ENCODE measurements around the gene IL6R.
"Not testable (repeated sequence)": the region's sequence is repeated elsewhere in the genome, so short reads cannot be mapped to it uniquely, and the experiment has no call there.

IL6R gene

GRCh38 chr1:154485106-154485505 lies 80.0 kb downstream of the IL6R start:
- DNase-seq, result no peak

GRCh38 chr1:154485910-154486496 lies 80.9 kb downstream of the IL6R start:
- DNase-seq, result no peak

- DNase-seq, result not testable (repeated sequence)
Measured at GRCh38 chr1:154486756-154487155, 81.6 kb downstream of the IL6R start.

DNA sequence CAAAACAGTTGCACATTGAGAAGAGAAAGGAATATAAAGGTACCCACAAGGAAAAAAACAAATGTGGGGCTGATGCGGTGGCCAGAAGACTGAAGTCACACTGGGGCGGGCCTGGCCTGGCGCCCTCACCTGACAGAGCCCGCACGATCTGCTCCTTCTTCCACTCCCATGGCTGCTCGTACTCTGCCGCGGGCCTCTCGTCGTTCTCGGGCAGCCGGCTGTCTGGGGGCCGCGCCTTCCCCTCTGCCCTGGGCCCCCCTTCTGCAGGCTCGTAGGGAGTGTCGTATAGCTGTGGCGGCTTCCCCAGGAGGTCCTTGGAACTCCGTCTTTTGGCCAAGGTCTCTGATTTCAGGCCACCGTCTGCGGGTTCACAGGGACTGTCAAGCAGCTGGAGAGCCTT lies 83.8 kb downstream of the IL6R start:
- DNase-seq, result no peak

DNA sequence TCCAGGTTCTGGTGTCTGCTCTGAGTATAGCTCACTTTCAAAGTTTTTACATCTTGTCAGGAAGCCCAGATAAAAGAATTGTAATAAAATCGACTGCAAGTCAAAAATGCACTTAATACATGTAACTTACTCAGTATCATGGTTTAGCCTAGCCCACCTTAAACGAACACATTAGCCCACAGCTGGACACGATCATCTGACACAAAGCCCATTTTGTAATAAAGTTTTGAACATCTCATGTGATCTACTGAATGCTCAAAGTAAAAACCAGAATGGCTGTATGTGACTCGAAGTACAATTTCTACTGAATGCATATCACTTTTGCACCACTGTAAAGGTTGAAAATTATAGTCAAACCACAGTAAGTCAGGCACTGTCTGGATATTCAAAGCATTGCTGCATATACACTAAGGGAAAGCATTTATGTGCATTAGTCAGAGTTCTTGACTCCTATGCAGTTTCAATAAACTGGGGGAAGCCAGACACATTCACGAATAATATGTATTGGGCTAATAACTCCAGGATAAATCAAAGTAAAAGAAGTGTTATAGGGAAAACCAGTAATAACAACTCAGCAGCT lies 84.6 kb downstream of the IL6R start:
- no peak for DNase-seq

GRCh38 chr1:154490317-154490716 lies 85.2 kb downstream of the IL6R start:
- no peak for DNase-seq

- DNase-seq, result no peak
Measured at GRCh38 chr1:154492115-154492514, 87.0 kb downstream of the IL6R start.

- no peak for DNase-seq
Measured at GRCh38 chr1:154493276-154493675, 88.1 kb downstream of the IL6R start.

DNA sequence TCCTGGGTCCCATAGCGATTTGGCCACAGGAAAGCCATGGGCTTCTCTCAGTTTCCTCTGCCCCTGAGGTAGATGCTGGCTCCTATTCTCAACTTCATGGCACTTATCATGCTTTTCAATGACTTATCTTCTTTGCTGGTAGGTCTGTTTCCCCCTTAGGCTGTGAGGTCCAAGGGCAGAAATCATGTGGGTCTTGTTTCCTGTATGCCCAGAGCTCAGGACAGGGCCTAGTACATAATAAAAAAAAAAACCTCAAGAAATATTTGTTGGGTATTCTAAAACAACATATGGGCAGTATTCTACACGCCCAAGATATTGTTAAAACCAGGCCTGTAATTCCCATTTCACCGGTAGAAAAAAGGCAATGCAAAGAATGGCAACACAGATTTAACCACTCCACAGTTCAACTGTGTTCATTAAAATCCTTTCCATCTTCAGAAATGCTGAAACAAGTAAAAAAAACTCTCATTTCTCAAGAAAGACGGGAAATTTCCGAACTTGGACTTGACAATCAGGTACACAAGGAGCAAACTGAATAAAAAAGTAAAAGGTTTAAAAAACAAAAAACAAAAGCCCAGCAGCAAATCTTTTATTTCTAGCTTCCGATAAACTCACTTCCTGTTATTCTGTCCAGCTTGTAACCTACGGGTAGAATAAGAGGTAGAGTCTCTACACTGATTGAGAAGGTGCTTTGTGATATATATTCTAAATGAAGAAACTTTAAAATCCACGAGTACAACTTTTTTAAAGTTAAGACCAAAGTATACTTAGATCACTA lies 90.5 kb downstream of the IL6R start:
- no peak for DNase-seq

GRCh38 chr1:154496383-154496782 lies 91.2 kb downstream of the IL6R start:
- DNase-seq, result no peak

DNA sequence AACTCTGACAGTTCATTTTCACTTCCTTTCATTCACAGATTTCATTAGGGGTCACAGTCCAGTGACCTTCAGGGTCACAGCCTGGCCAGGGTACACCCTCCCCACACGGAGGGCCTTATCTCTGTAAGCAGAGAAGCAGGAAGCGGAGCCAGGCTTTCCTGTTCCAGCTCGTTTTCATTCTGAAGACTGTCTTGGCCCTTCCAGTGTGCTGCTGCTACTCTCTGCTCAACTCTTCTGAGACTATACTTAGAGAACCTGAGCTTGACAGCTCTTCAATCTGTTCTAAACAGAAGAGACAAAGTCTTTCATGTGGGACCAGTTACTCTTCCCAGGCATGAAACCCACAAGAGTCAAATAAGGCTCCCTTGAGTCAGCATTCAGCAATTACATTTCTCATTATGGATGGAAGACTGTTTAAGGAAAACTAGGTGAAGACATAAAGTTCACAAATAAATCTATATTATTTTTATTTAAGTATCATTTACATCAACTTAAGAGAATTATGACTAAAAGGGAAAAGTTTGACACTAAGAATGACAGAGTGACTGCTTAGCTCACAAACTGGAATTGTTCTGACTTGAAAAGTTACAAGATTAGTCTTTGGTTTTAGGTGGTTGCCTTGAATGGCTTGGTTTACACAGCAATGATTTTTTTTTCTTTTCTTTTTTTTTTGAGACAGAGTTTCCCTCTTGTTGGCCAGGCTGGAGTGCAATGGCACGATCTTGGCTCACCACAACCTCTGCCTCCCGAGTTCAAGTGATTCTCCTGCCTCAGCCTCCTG lies 92.1 kb downstream of the IL6R start:
- no peak for DNase-seq

DNA sequence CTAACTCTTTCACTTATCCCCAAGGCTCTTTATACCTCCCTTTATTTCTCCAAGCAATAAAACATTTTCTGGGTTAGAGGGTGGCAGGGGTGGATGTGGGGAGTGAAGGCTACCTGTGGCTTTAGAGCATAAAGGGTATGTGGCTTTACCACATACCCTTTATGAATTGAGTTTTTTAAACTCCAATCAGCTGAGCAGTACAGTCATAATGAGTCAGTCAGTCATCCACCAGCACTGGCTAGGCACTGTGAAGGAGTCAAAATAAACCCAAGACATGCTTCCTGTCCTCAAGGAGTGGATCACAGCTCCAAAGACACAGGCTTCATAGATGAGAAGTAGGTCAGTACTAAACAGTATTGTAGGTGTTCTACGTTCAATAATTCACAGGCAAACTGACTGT lies 94.3 kb downstream of the IL6R start:
- no peak for DNase-seq

GRCh38 chr1:154500533-154500932 lies 95.4 kb downstream of the IL6R start:
- no peak for DNase-seq

- no peak for DNase-seq
Measured at GRCh38 chr1:154501423-154502065, 96.4 kb downstream of the IL6R start.

DNA sequence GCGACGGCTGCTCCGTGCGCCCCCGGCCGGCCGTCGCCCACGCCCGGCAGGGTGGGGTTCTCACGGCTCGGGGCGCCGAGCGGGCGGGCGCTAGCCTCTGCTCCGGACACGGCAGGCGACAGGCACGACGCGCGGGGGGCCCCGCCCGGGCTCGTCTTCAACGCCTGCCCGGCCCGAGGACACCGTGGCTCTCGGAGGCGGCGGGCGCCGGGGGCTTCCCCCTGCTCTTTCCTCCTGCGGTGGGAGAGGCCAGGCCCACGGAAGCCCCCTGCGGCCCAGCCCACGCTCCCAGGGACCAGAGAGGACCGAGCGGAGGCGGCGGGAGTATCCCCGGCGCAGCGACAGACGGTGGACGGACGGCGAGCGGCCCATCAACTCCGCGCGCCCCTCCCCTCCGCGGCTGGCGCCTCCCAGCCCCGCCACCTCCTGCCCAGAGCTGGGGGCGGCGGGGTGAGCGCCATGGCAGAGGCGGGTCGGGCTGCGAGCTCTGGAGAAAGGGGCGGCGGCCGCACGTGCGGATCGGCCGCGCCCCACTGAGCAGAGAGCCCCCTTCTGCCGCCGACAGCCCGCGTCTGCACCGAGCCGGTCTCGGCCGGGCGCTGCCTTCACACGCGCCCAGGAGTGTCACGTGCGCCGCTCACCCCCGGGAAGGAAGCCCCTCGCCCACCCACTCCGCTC lies 97.1 kb downstream of the IL6R start, which contains the start of the genes SHE and TDRD10:
Gene SHE (minus strand): TSS at position 347 of the 678 bp plus-strand sequence. CDS start 386 bp downstream, outside the sequence.
Gene TDRD10 (plus strand): TSS at position 154 of the 678 bp plus-strand sequence. CDS start 4,685 bp downstream, outside the sequence.
- DNase-seq, result no peak

- no peak for DNase-seq
Measured at GRCh38 chr1:154502744-154503115, 97.6 kb downstream of the IL6R start.

DNA sequence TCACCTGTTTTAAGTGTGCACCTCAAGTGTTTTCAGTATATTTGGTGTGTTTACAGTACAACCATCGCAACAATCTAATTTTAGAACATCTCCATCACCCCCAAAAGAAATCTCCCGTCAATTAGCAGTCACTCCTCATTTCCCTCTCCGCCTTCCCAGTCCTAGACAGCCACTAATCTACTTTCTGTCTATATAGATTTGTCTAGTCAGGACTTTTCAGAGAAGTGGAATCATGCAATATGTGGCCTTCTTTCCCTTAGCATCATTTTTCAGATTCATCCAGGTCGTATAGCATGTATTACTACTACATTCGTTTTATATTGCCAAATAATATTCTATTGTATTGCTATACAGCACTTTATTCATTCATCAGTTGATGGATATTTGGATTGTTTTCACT lies 98.8 kb downstream of the IL6R start:
- DNase-seq, result no peak

DNA sequence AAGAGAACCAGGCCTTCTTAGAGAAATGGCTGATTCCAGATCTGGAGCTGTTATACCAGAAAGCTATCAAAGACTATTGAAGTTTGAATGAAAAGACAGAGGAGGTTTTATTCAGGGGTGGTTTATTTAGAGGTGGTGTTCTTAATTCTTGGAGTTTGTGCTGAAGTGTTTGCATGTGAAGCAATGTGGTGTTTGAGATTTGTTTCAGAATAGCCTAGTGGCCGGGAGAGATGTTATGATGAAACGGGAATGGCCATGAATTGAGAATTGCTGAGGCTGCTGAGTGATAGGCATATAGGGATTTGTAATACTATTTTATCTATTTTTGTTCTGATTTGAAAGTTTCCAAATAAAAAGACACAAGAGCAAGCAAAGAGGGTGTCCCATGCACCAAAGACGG lies 107.6 kb downstream of the IL6R start:
- DNase-seq, result no peak

DNA sequence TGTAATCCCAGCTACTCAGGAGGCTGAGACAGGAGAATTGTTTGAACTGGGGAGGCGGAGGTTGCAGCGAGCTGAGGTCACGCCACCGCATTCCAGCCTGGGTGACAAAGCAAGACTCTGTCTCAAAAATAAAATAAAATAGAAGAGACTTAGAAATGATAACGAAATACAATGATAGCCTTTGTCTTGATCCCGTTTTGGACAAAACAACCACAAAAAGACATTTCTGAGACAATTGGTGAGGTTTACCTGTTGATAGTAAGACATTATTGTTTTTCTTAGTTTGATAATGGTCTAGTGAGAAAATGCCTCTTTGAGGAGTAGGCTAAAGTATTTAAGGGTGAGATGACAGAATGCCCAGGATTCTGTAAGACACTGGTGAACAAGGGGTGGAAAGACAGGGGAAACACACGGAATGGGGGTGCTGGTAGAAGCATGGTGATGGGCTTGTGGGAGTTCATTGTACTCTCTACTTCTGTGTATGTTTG lies 109.0 kb downstream of the IL6R start:
- no peak for DNase-seq

DNA sequence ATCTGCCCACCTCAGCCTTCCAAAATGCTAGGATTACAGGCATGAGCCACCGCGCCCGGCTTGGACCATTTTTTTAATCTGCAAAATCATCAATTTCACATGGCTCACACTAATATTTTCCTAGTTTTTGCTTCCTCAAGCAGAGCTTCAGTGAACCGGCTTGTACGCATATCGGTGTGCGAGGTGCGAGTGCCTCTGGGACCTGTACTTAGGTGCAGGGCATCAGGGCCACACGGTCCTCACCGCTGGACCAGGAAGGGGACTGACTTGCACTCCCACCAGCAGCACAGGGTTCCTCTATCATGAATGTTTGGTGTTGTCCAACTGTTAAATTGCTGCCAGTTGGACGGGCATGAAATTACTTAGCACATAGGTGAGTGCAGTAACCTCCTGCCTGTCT lies 112.5 kb downstream of the IL6R start:
- no peak for DNase-seq
